Measurements from ENCODE around the gene FBXO44. TPM values are rescaled to one million over a fixed set of nuclear protein-coding genes. Genes with fewer than 3 reads are reported as not detected.

Gene FBXO44
- total and polyA plus RNA-seq, 2 donors from 2014 or later: 22.5 to 66.6 TPM

GRCh38 chr1:11634365-11635192 is 20.1 kb upstream of the FBXO44 start:
- no peaks in the 10 kb centered on the region for H3K4me1 ChIP-seq (ENCODE audit: control insufficient read depth in 2 of 3, insufficient read depth in 2 of 3, low read depth in 1 of 3, low read length in 3 of 3)
- H3K4me3 ChIP-seq (ENCODE audit: low read length in 3 of 3): no peak overlapping the region
- DNase-seq (peak in 3 of 5 donors; percentile 41 to 54 (median 50)), FAIRE-seq (no peak)
- H3K27me3 ChIP-seq (ENCODE audit: control insufficient read depth, insufficient read depth, low read length): no peaks in the 10 kb centered on the region
- intact Hi-C loops (cut with DNase I): no loop called here
- H3K27ac ChIP-seq (ENCODE audit: low read depth in 2 of 2, low read length in 2 of 2): no peak overlapping the region
- no peaks in the 10 kb centered on the region for H3K9me3 ChIP-seq (ENCODE audit: control insufficient read depth in 2 of 3, insufficient read depth in 1 of 3, low read length in 3 of 3)
- TF ChIP-seq CTCF (IDR thresholded peaks at IDR 0.05; ENCODE audit: borderline replicate concordance, extremely low read depth, insufficient read depth): no peak
- H3K36me3 ChIP-seq (ENCODE audit: control insufficient read depth in 2 of 3, insufficient read depth in 3 of 3, low read length in 3 of 3): no peaks in the 10 kb centered on the region
- H3K9ac ChIP-seq (ENCODE audit: low read length in 3 of 3): no peak overlapping the region

- no peak for FAIRE-seq
- Histone ChIP-seq H3K4me3 (ENCODE audit: low read length in 3 of 3) (no peak overlapping the region), H3K9ac (ENCODE audit: low read length in 3 of 3) (no peak overlapping the region), H3K36me3 (ENCODE audit: control insufficient read depth in 2 of 3, insufficient read depth in 3 of 3, low read length in 3 of 3) (no peaks in the 10 kb centered on the region), H3K9me3 (ENCODE audit: control insufficient read depth in 2 of 3, insufficient read depth in 1 of 3, low read length in 3 of 3) (no peaks in the 10 kb centered on the region), H3K4me1 (ENCODE audit: control insufficient read depth in 2 of 3, insufficient read depth in 2 of 3, low read depth in 1 of 3, low read length in 3 of 3) (no peaks in the 10 kb centered on the region), H3K27ac (ENCODE audit: low read depth in 2 of 2, low read length in 2 of 2) (no peak overlapping the region), H3K27me3 (ENCODE audit: control insufficient read depth, insufficient read depth, low read length) (no peaks in the 10 kb centered on the region)
- TF ChIP-seq CTCF (IDR thresholded peaks at IDR 0.05; ENCODE audit: borderline replicate concordance, extremely low read depth, insufficient read depth): no peak
- no peak for DNase-seq
- intact Hi-C loops (cut with DNase I): no loop called here
Observed at GRCh38 chr1:11638121-11638520, 16.6 kb upstream of the FBXO44 start.

- no peaks in the 10 kb centered on the region for H3K4me1 ChIP-seq (ENCODE audit: control insufficient read depth in 2 of 3, insufficient read depth in 2 of 3, low read depth in 1 of 3, low read length in 3 of 3)
- no peak for TF ChIP-seq CTCF (IDR thresholded peaks at IDR 0.05; ENCODE audit: borderline replicate concordance, extremely low read depth, insufficient read depth)
- no peaks in the 10 kb centered on the region for H3K36me3 ChIP-seq (ENCODE audit: control insufficient read depth in 2 of 3, insufficient read depth in 3 of 3, low read length in 3 of 3)
- no peak overlapping the region for H3K27ac ChIP-seq (ENCODE audit: low read depth in 2 of 2, low read length in 2 of 2)
- no peak overlapping the region for H3K9ac ChIP-seq (ENCODE audit: low read length in 3 of 3)
- H3K4me3 ChIP-seq (ENCODE audit: low read length in 3 of 3): no peak overlapping the region
- intact Hi-C loops (cut with DNase I): no loop called here
- H3K9me3 ChIP-seq (ENCODE audit: control insufficient read depth in 2 of 3, insufficient read depth in 1 of 3, low read length in 3 of 3): no peaks in the 10 kb centered on the region
- FAIRE-seq (no peak), DNase-seq (no peak)
- H3K27me3 ChIP-seq (ENCODE audit: control insufficient read depth, insufficient read depth, low read length): no peaks in the 10 kb centered on the region
Observed at GRCh38 chr1:11639372-11639771, 15.3 kb upstream of the FBXO44 start.
